LNCaP clone FGC (cell line): ENCODE data around the gene ATAD1.

Experiments
- DNase-seq: peaks from one replicate; pipeline ENCODE4 v3.0.0-alpha.2; 2011; ENCODE audit warnings: low read depth
- H3K4me3 ChIP-seq: 2 replicates; pipeline ENCODE4 v1.5.1; 2011; ENCODE audit warnings: mild to moderate bottlenecking, low read depth, low read length, control low read depth
- TF ChIP-seq, protein P1 (sequence below): IDR thresholded peaks from 2 replicates; pipeline ENCODE4 v1.5.1; 2012; ENCODE audit warnings: mild to moderate bottlenecking; ENCODE audit not compliant: control insufficient read depth, insufficient read depth; ENCODE audit errors: extremely low read depth

Gene ATAD1

DNA sequence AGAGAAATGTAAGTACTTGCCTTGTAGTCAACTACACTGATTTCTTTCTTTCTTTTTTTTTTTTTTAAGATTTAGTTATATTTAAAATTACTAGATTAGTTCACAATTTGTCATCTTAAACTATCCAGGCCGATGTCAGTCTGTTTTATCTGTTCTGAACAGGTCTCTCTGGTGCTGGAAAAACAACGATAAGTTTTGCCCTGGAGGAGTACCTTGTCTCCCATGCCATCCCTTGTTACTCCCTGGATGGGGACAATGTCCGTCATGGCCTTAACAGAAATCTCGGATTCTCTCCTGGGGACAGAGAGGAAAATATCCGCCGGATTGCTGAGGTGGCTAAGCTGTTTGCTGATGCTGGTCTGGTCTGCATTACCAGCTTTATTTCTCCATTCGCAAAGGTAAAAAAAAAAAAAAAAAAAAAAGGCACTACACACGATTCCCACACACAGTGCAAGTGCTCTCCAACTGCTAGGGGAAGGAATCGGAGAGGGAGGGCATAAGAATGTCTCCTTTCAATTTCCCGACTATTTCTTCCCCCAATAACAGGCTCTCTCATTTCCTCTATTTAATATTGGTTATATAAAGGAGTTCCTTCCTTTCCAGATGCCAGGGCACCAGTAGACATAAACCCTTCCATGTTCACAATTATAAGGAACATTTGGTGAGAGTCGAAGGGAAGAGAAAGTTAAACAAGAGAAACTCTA is 105.0 kb downstream of the ATAD1 start:
- no peak overlapping the region for H3K4me3 ChIP-seq
- TF ChIP-seq, protein P1, sequence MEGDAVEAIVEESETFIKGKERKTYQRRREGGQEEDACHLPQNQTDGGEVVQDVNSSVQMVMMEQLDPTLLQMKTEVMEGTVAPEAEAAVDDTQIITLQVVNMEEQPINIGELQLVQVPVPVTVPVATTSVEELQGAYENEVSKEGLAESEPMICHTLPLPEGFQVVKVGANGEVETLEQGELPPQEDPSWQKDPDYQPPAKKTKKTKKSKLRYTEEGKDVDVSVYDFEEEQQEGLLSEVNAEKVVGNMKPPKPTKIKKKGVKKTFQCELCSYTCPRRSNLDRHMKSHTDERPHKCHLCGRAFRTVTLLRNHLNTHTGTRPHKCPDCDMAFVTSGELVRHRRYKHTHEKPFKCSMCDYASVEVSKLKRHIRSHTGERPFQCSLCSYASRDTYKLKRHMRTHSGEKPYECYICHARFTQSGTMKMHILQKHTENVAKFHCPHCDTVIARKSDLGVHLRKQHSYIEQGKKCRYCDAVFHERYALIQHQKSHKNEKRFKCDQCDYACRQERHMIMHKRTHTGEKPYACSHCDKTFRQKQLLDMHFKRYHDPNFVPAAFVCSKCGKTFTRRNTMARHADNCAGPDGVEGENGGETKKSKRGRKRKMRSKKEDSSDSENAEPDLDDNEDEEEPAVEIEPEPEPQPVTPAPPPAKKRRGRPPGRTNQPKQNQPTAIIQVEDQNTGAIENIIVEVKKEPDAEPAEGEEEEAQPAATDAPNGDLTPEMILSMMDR: no peak
- no peak for DNase-seq

DNA sequence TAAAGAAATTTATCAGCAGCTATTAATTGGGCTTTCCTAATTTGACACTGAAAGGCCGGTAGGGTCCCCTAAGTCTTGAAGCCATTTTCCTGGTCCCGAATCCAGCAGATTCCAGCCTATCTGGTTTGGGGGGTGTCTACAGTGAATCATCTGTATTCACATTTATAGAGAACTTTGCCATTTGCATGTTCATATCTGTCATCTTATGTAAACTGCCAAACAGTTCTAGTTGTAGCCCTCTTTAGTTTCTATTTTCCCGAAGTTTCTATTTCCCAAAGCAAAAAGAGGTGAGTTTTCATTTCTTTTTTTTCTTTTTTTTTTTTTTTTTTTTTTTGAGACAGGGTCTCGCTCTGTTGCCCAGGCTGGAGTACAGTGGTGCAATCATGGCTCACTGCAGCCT is 110.8 kb downstream of the ATAD1 start:
- no peak overlapping the region for H3K4me3 ChIP-seq
- no peak for DNase-seq
- TF ChIP-seq, protein P1: no peak

DNA sequence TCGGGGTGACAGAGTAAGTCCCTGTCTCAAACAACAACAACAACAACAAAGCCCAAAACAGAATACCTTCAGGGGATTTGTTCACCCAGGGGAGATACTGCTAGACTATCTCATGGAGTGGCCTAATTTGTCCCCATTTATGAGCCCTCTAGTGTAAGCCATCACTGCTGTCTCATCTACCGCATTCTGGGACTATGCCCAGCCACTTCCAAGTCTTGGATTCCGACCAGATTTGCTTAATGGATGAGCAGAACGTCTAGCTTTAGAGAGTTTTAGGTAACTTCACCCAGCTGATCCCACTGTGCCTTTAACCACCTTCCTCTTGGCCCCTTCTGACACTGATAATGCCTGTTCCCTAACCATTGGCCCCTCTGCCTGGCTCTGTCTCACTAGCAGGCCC is 111.3 kb downstream of the ATAD1 start:
- no peak for DNase-seq
- no peak overlapping the region for H3K4me3 ChIP-seq
- TF ChIP-seq, protein P1: no peak

DNA sequence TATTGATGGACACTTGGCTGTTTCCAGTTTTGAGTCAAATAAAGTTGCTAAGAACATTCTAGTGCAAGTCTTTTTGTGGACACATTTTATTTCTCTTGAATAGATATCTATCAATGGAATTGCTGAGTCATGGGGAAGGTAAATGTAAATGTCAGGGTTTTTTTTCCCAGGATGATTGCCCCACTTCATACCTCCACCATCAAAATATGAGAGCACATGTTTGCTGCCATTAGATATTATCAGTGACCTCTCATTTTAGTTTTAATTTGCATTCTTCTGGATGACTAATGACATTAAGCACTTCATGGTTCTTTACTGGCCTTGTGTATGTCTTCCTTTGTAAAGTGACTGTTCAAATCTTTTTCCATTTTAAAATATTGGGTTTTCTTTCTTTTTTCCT is 112.7 kb downstream of the ATAD1 start:
- DNase-seq: no peak
- TF ChIP-seq, protein P1: no peak
- no peak overlapping the region for H3K4me3 ChIP-seq

DNA sequence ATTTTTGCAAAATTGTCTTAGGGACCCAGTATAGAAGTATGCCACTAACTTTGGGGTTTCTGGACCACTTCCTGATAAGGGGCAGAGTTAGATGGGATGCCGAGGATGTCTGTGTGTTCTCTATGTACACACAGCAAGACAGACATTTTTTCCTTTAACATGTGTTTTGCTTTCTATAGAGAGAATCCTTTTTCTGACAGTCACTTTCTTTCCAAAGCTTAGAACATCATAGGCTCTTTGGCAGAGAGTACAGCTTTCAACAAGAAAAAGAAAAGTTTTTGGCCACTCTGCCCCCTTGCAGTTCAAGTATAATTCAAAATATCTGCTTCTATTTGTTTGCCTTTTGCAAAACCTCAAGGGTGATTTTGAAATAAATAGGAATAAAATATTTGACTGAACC is 114.3 kb downstream of the ATAD1 start:
- no peak for DNase-seq
- H3K4me3 ChIP-seq: no peak overlapping the region
- TF ChIP-seq, protein P1: no peak

DNA sequence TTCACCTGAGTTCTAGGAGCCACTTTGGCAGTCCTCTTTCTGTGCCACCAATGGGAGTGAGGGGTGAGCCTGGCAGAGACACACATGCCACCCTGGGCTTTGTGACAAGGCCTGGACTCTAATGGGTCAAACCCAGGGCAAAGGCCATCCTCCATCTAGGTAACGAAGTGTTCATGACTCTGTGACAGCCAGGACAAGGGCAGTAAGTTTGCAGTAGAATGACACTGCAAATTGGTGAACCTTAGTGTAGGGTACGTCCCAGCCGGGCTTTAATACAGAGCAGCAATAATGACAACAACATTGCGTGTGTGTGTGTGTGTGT is 115.1 kb downstream of the ATAD1 start:
- H3K4me3 ChIP-seq: no peak overlapping the region
- no peak for DNase-seq
- TF ChIP-seq, protein P1: no peak

DNA sequence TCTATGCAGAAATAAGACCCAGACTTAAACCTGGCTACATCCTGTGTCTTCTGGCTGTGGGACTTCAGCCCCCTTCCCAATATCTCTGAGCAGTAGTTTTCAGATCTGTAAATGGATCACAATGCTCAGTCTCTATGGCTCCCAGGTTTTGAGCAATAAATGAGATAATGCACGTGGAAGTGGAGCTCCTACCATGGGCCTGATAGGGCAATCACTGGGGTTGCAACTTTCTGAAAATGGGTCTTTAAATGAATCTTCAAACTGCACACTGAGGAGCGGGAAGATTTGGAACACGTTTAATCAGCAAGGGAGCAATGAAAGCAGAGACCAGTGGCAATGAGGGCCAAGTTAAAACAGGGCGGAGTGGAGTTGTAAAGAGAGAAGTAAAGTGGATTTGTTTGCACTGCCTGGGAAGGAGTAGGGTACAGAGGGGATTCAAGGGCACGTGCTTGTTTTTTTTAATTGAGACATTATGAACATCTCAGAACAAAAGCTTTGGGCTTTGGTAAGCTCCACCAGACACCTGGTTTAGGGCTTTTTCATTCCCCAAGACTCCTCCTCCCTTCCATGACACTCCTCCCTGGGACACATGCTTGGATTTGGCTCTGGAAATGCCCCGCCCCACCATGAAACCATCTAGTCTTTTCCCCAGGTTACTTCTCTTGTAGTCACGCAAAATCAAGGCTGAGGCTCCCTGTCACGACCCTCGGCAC is 115.6 kb downstream of the ATAD1 start:
- no peak overlapping the region for H3K4me3 ChIP-seq
- TF ChIP-seq, protein P1: no peak
- DNase-seq: no peak
